CD4-positive, alpha-beta T cell treated with Interleukin-21 for 1 hour (primary cell): ENCODE data around the gene GRB10.
A peak's percentile ranks its signal among the peaks of the same experiment; 100 is the strongest.

Source experiments
- DNase-seq: peaks from one replicate; pipeline ENCODE4 v3.0.0-alpha.2; 2020

GRB10 gene

DNA sequence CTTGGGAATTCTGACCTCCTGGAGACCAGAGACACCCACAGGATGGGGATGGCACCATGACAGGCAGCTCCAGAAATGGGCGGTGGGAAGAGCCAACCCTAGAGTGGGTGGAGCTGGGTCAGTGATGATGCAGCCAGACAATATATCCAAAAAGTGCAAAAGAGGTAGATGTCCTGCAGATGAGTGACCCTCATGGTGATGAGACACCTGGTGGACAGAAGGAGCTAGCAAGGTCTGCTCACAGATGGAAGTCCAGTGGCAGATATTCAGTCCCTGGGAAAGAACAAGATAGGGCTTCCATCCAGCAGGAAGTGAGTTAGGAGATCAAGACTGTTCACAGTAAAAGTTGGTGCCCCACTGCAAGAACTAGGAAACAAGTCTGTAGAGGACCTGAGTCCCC is 19.2 kb upstream of the GRB10 start:
- no peak for DNase-seq

DNA sequence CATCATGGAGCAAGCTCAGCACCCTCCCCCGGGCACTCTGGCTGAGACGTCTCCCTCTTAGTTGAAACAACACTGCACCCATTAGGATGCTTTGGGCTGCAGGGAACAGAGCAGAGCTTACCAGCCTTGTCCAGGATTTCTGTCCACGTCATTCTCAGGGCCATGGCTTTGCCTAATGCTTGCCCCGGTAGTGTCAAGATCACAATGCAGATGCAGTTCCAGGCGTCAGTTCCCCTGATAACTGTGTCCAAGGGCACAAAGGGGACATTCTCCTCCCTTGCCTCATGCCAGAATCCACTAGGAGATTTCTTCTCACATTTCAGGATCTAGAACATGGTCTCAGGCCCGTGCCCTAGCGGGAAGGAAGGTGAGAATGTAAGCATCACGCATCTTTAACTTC is 17.2 kb upstream of the GRB10 start:
- DNase-seq = no peak

DNA sequence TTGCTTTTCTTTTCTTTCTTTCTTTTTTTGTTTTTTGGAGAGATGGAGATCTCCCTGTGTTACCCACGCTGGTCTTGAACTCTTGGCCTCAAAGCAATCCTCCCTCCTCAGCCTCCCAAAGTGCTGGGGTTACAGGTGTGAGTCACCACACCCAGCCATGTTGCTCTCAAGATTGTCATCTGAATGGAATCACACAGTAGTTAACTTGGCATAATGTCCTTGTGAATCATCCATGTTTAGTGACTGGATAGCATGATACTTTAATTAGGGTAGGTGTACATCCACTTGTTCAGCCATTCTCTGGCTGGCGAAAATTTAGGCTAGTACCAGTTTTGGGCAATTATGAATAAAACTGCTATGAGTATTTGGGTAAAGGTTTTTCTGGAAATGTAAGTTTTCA is 15.4 kb upstream of the GRB10 start:
- DNase-seq = no peak

DNA sequence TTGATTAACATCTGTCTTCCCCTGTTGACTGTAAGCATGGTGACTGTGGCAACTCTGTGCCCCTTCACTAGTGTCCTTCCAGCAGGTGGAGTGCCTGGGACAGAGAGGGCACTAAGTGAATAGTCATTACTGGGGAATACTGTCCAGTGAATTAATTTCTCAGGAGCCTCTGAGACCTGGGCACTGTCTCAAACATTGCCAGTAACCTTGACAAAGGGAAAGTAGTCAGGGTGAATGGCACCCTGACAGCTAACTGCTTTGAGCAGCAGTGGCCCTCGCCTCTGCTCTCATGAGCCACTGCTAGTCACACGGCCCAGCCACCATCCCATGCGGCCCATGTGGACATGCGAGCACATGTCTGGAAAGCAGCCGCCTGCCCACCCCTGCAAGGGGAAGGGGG is 13.1 kb upstream of the GRB10 start:
- DNase-seq = no peak

DNA sequence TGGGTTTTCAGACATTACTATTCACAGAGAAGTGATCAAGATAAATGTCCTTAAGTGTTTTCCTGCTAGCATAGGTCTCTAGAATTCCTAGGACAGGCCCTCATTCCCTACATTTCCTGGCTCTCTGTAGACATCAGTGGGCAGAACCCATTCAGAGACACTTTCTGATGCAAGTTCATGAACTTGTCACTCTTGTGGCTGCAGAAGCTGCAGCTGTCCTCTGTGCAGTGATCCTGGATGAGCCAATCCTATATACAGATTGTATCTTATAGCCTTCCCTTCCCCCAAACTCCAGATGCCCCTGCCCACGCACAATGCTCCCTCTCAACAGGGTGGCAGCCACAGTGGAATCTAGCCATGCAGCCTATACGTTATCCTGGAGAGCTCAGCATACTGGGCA is 12.6 kb upstream of the GRB10 start:
- no peak for DNase-seq

DNA sequence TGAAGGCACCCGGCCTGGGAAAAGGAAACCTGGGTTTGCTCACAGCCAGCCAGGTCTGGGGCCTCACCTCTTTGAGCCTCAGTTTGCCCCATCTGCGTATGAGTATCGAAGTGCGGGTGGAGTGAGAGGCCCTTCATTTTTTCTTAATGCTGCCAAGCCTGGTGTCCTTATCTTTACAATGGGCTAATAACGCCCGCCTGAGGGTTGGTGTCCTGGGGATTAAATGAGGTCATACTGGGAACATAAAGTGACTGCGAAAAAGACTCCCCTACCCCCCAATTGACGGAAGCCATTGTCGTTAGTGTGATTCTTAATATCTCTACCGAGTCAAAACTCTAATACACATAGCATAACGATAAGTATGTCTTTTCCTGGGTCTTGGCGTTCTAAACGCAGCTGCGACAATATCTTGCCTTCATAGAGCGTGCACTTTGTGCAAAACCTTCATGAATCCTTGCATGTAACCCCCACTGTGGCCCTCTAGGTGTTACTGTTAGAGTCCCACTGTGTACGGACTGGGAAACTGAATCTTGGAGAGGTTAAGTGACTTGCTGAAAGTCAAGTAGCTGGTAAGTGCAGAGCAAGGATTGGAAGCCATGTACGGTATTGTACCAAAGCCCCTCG is 11.4 kb upstream of the GRB10 start:
- DNase-seq = no peak

DNA sequence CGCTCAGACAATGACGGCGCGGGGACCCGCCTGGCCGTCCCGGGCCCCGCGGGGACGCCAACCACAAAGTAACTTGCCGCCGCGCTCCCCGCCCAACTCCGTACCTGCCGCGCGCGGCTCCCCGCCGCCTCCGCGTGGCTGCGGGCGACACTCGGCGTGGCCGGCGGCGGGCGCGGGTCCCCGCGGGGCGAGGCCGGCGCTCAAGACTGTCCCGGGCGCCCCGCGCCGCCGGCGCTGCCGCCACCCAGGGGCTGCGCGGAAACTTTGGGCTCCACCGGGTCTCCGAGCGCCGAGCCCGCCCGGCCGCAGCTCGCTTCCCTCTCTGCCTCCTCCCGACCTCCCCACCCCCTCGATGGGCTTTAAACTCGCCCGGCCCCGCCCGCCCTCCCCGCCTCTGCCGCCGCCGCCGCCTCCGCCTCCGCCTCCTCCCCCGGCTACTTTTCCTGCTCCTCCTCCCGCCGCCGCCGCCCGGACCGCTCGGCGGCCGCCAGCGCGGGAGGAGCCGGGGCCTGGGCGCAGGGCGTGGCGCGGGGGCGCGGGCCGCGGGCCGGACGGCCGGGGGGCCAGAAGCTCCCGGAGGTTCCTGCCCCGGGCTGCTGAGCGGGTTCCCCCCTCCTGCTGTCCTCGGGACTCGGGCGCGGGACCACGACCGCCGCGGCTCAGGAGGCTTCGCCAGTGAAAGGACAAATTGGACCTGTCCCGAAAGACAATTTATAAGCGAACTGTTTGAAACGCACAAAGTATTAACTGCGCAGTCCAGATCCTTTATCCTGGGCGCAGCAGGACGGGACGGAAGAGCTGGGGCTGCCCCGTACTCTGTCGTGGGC is 10.6 kb upstream of the GRB10 start:
- DNase-seq = peak; percentile 32

DNA sequence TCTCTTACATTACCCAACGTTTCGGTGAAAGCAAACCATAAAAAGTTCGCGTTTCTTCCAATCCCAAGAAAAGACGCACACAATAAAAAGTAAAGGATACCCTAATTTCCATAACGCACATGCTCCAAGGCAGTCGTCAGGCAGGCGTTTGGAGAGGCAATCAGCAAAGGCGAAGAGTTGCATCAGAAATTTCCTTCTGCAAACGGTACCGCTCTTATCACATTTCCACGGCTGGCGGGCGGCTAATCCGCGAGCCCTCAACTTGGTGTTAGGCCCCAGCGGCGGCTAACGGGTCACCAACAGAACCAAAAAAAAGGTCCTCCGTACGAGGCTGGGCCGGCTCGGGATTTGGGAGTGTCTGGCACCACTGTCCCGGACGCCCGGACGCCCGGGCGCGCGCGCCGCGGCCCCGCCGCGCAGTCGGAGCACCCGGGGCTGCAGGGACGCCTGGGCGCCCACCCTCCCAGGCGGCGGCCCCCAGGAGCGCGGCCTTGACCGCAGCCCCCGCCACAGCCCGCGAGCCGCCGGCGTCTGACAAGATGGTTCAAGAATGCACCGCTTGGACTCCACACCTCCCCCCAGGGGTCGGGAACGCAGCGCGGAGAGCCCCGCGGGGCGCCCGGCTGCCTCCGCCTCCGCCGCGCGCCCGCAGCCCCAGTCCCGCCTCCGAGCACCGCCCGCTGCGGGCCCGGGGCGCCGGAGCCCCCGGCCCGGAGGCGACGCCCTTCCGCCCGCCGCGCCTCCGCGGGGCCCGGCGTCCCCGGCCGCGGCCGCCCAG is 9.8 kb upstream of the GRB10 start:
- DNase-seq = no peak

DNA sequence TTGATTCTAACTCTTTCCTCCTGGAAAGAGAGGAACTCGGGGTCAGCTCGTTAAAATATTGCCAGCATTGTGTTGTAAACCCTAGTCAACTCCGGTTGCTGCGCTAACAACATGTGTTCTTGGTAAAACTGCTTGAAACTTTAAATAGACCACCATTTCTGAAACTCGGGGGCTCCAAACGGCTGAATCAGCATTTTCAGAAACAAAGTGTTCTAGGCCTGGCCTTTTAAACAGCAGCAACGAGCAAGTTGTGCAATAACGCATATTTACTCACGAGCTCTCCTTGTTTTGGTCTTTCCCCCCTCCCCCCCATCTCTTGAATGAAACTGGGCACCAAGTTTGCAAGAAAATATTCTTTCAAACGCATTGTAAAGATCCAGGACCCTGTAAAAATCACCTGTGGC is 9.2 kb upstream of the GRB10 start:
- DNase-seq = no peak

DNA sequence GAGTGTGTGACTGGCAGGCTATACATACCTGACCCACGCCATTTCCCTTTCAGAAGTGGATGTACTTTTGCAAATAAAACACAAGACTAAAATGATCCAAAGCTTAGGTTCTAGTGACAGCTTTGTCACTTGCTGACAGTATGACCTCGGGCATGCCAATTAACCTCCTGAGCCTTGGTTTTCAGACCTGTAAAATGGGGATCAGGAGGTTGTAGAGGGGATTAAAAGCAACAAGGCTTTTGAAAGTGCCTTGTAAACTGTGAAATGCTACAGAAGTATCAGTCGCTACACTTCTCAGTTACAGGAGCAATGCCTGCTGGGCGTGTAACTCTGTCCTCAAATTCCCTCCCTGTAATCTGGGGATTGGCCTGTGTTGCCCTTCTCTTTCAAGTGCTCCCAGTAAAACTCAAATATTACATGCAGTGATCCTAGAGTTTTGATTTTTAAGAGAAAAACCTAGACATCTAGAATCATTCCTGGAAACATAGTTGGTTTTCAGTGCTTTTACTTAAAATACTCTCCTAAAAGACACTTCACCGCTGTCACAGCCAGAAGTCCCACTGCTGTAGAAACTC is 8.8 kb upstream of the GRB10 start:
- DNase-seq = no peak

DNA sequence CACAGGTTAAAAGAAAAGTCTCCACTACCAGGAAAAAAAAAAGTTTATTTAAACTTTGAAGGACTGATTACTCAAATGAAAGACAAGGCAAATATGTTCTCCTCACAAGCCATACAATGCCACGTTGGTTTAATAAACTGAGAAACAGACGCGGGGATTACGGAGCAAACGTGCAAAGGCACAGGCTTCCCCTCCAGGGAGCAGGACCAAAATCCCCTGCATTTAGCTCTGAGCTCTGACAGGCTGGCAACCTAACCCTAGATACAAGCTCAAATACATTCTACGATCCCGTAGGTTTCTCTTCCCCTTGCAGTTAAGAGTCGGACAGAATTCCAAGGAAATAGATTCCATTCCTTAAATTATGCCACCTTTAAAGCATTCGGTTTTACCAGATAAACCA is 7.7 kb upstream of the GRB10 start:
- no peak for DNase-seq

DNA sequence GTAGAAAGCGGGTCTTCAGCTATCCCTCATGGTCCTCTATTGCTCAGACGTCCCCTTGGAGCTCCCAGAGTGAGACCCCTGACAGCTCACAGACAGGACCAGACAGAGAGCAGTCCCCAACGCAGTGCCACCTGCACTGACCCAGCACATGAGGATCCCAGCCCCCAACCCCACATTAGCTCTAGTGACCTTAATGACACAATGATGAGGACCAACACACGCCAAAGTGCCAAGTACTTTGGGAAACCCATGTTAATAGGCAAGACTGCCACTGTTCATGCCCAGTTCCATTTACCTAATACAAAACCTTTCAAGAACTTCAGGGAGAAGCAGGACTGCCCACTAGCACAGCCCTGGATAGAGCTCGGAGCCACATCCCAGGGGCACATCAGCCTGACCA is 5.7 kb upstream of the GRB10 start:
- no peak for DNase-seq

DNA sequence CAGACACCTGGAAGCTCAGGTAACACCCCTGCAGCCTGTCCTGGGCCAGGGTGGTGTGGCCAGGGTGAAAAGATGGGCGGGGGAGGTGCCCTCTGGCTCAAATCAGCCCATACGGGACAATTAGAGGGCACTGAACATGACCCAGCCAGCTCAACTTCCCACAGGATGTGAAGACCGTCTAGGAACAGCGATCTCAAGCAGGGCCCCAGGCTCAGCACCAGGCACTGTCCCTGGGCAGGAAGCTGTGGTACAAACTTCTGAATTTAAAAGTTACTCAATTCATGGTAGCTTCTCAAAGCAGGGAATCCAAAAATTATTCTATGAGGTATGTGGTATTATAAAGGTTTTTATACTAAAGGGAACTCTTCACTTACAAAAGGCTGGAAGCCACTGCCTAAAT is 5.1 kb upstream of the GRB10 start:
- no peak for DNase-seq

DNA sequence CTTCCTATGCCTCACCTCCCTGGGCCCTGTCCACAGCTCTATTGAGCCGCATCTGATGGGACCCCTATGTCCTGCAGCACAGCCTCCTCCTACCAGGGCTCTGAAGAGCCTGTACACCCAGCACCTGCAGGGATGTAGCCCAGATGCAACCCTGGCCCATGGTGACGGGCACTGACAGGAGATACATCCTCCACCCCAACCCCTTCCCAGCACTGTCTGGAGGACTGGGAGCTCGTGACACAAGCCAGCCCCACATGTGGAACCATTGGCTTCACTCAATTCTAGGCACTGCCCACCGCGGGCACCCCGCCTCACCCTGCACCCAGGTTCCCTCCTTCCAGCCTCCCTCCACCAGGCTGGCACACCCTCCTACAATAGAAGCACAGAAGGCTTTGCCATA is 2.6 kb upstream of the GRB10 start:
- DNase-seq = no peak

DNA sequence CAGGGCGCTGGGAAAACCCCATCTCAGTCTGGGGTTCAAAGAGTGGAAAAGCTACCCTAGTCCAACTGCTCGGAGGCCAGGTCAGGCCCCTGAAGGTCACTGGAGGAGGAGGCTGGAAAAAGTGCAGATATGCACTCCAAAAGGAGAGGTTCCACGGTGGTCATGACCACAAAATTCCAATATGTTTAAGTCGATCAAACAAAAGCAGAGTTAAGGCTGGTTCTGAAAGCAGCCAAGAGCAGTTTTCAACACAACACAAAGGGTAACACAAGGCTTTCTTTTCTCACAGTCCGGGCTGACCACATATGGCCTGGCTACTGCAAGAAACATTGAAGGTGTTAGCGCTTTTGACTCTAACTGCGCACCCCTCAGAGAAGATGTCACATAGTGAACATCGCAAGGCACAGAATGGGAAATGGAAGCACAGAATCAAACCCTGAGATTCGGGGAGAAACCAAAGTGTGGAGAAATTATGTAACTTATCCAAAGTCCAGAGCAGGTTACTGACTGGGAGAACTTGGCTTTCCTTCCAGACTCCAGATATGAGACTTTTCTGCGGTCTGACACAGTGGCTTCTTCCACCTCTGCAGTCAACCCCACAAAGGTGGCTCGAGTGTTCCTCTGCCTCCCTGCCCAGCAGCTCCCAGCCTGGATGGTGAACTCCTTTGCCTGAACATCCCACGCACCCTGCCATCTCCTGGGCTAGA is 1.3 kb upstream of the GRB10 start:
- no peak for DNase-seq

DNA sequence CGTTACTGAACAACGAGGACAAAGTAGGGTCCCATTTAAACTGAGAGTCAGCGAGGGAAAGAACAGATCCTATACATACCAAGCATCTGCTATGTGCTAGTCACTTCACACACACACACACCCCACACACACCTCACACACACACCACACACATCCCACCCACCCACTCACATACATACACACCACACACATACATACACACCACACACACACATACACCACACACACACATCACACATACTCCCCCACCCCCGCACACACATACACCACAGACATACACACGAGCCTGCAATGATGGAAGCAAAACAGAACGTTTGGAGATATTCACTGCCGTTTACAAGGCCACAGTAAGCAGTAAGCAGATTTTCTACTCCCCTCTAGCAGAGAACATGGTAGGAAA is 607 bp upstream of the GRB10 start:
- no peak for DNase-seq

DNA sequence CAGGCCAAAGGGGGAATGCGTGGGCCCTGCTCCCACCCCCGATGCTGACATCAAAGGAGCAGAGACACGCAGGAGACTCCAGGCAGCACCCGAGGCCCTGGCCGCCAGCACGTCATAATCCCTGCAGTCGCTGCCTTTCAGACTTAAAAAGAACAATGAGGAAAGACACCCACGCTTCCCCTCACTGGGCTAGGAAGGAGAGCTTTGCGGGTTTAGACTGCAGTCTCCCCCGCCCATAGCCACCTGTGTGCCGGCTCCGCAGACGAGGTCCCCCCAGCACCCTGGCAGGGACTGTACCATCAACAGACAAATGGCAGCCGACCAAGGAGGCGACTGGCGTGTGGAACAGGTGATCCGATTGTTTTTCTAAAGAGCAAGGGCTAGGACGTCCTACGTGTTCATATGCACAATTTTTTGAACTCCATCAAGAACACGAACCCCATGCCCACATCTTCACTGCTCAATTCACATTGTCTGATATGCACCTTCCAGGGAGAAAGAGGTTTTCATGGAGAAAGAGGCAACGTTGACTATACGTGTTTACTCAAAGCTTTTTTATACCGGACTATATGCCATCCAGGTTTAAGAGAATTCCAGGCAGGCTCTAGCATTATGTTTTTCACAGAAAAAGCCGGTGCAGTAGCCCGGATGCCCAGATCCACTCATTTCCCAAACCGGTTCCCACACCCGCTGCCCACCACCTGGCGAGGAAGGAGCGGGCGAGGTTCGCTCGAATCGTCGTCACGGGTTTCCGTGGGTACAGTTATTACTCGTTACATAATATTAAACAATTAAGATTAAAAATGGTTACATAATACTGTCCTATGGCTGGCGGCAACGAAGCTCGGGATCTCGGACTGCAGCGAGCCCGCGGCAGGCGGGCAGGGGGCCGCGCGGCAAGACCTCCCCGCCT is 1.1 kb downstream of the GRB10 start:
- DNase-seq = peak; percentile 9

DNA sequence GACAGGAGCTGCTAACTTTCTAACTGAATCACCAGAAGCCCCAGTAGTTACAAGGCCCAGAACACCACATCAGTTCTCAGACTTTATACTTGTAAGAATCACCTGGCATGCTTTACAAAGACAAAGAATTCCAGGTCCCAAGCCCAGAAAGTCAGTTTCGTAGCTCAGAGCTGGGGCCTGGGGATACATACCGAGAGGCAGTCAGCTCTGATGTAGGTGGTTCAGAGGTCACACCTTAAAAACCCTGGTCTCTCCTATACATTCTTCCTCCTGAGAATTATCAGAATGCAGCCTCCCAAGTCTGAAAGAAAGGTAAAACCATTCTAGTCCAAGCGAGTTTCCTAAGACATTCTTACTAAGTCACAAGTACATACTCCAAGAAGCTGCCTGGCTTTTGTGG is 2.3 kb downstream of the GRB10 start:
- DNase-seq = no peak

DNA sequence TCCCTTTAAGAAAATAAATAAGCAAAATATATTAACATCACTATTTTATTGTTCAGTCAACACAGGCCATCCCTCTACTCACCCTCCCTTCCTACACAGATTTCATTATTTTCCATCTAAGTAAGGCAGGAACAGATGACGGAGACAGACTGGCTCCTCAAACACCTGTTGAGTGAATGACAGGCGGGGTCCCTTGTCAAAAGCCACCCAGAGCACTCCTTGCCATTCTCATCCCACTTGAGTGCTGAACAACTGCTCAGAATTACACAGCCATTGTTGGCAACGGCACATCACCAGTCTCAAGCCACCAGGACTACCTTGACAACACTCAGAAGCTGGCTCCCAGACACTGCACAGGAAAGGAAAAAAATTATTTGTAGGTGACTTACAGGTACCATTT is 3.3 kb downstream of the GRB10 start:
- no peak for DNase-seq

DNA sequence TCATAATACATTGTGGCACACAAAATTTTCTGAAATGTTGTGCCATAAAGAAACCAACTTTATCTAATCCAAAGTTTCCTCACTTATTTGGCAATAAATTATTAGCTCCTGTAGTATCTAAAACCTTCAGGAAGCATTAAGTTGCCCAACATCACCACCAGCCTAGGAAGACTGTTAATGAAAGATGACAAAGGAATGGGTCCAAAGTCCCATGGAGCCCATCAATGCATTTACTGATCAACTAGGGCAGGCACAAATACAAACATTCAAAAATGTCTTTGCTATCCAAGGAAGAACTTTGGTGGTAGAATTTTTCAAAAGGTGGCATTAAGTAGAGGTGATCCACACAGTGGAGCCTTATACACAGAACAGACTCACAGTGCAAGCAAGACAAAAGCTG is 4.5 kb downstream of the GRB10 start:
- DNase-seq = no peak

DNA sequence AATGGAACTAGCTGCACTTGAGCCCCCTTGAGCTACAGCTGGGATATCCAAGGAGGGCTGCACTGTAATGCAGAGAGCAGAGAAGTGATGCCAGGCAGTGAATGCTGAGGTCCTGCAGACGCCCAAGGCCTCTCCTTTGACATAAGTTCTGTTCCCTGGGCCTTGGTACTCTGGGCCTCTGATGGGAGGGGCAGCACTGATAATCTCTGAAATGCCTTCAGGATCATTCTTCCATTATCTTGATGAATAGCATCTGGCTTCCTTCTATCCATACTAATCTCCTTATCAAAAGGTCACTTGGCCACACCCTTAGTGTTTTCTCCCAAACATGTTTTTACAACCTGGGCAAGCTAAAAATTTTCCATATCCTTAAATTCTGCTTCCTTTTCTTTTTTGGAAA is 6.9 kb downstream of the GRB10 start:
- DNase-seq = no peak

DNA sequence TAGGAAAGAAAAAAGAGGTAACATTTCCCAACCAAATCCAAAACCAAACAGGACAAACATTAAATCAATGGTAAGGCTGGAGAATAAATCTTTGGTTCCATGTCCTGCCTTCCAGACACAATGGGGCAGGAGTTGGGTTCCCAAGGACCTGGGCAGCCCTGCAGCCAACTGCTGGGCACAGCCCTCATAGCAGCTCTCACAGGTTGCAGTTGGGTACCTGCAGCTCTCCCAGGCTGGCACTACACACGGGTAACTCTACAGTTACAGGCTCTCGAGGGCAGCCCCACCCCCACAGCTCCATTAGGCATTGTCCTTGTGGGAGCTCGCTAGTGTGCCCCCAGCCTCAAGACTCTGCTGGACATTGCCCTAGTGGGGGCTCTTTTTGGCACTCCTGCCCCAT is 7.5 kb downstream of the GRB10 start:
- DNase-seq = no peak
